HG03469 (cell line): ENCODE results near the gene C5orf22.
"Not testable (repeated sequence)": the region's sequence is repeated elsewhere in the genome, so short reads cannot be mapped to it uniquely, and the experiment has no call there.

ENCODE experiments used
- ATAC-seq: cut with Tn5 transposase; IDR thresholded peaks from one replicate; pipeline ENCODE4 v1.9.1; 2021; ENCODE audit warnings: mild to moderate bottlenecking, moderate library complexity, moderate number of reproducible peaks; ENCODE audit not compliant: unreplicated experiment

Gene C5orf22

DNA sequence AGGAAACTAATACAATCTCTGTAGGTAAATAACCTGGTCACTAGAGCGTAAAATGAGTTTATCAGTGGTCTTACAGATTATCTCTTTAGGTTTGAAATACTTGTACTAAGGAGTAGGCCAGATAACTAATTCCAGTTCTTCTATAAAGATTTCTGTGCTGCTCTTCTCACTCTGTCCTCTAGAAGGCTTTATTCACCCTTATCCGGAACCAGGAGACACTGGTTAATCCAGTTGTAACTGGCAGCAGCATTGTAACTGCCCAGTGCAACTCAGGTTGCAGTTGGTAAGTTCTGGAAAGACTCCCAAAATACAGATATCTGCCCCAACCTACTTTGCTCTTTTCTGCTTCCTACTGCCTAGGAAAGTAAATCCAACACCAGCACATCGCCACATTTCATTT lies 19.8 kb downstream of the C5orf22 start:
- ATAC-seq: no peak

GRCh38 chr5:31553863-31554262 lies 21.8 kb downstream of the C5orf22 start:
- ATAC-seq: no peak

DNA sequence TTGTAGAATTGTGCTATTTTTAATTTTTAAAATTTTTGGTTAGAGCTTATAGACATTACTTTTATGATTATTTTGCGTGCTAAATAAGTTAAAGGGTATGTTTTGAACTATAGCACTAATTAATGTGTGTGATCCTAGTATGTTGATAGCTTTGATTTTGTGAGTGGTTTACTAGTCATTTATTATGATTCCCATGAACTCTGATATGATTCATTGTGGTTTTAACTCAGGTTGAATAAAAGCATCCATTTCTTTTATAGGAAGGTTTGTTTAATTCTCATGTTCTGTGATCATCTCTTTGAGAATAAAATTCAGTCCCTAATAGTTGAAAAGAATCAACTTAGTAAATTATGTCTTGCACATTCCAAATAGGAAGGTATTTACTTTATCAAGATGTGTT lies 22.5 kb downstream of the C5orf22 start:
- no peak for ATAC-seq

DNA sequence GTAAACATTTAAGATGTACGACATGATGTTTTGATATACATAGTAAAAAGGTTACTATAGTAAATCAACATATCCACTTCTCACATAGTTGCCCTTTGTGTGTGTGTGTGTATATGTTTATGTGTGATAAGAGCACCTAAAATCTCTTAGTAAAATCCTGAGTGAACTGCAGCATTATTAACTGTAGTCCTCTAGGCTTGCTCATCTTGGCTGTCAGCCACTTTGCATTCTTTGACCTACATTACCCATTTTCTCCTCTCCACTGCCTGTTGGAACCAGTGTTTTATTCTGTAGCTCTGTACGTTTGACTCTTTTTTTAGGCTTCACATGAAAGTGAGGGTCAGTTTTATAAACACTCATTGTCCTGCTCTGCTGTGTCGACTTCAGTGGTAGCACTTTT lies 24.4 kb downstream of the C5orf22 start:
- ATAC-seq: no peak

- no peak for ATAC-seq
These were observed 27.8 kb downstream of the C5orf22 start for GRCh38 chr5:31559942-31560341.

DNA sequence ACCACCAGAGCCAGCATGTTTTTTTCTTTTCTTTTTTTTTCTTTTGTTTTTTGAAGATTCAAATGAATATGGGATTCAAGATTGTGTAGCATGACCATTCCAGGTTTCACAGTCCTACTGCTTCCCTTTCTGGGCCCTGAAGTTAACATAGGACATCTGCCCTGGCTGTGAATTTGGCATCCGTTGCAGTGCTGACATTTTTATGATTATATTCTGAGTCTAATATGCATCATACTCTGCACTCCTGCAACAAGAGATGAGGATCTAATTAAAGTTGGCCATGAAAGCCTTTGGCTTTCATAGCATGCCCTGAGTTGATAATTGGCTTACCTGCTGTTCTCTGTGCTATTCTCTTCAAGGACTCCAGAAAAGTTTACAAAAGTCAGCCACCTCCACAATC lies 29.8 kb downstream of the C5orf22 start:
- ATAC-seq: no peak

GRCh38 chr5:31563216-31563615 lies 31.1 kb downstream of the C5orf22 start:
- ATAC-seq: no peak

DNA sequence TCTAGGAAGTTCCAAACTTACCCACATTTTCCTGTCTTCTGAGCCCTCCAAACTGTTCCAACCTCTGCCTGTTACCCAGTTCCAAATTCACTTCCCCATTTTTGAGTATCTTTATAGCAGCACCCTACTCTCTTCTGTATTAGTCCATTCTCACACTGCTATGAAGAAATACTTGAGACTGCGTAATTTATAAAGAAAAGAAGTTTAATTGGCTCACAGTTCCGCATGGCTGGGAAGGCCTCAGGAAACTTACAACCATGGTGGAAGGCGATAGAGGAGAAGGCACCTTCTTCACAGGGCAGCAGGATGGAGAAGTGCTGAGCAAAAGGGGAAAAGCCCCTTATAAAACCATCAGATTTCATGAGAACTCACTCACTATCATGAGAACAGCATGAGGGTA lies 34.3 kb downstream of the C5orf22 start:
- ATAC-seq: not testable (repeated sequence)

DNA sequence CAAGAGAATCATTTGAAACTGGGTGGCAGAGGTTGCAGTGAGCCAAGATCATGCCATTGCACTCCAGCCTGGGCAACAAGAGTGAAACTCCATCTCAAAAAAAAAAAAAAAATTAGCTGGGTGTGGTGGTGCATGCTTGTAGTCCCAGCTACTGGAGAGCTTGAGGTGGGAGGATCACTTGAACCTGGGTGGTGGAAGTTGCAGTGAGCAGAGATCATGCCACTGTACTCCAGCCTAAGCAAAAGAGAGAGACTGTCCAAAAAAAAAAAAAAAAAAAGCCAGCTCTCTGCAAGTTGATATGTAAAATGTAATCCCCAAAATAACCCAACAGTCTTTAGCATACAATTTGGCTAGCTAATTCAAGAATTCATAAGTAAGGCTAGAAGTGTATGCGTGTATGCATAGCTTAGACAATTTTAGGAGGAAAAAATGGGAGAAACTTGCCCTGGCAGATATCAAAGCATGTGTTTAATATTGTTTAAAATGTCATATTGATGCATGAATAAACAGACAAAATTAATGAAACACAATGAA lies 36.3 kb downstream of the C5orf22 start:
- no peak for ATAC-seq

GRCh38 chr5:31569068-31569467 lies 37.0 kb downstream of the C5orf22 start:
- no peak for ATAC-seq

- peak; percentile 96 for ATAC-seq
These were observed 41.5 kb downstream of the C5orf22 start for GRCh38 chr5:31573494-31574142.

- no peak for ATAC-seq
These were observed 42.7 kb downstream of the C5orf22 start for GRCh38 chr5:31574772-31575171.

- no peak for ATAC-seq
These were observed 45.3 kb downstream of the C5orf22 start for GRCh38 chr5:31577438-31577837.

DNA sequence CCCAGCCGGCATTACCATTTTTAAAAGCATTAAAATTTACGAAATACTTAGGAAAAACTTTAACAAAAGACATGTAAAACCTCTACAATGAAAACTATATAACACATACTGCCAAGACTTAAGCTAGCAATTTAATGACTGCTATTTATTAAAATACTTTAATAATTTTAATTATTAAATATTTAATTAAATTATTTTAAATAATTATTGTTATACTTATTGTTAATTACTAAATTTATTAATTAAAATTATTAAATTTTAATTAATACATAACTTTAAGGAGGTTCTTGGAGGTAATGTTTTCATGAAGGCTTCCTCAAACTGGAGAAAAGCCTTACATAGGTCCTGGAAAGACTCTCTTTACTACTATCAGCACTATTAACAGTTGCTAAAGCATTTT lies 47.5 kb downstream of the C5orf22 start:
- no peak for ATAC-seq

DNA sequence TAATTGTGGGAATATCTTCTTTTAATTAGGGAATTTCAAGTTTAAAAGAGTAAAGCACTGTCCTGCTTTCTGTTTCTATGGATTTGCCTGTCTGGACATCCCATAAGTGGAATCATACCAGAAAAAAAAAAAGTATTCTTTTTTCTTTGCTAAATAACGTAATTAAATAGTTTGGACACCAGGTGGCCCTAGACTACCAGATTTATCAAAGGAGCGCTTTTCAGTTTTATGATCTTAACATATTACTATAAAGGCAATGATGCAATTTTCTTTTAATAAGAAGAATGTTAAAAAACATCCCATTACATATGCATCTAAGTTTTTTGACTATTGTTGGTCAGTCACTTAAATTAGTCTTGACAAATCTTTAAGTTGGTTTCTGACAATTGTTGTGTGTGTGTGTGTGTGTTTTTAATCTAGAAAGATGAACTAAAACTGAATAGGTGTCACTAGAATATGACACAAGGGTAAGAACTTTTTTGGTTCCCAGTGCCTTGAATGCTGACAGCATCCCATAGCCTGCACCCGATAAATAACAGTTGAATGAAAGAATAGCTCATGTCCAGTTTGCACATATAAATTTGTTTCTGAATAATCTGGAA lies 49.5 kb downstream of the C5orf22 start:
- no peak for ATAC-seq

- no peak for ATAC-seq
These were observed 51.0 kb downstream of the C5orf22 start for GRCh38 chr5:31583129-31583528.

GRCh38 chr5:31585166-31585894 lies 53.2 kb downstream of the C5orf22 start:
- ATAC-seq: no peak

- ATAC-seq: no peak
These were observed 53.8 kb downstream of the C5orf22 start for GRCh38 chr5:31585895-31586270.

DNA sequence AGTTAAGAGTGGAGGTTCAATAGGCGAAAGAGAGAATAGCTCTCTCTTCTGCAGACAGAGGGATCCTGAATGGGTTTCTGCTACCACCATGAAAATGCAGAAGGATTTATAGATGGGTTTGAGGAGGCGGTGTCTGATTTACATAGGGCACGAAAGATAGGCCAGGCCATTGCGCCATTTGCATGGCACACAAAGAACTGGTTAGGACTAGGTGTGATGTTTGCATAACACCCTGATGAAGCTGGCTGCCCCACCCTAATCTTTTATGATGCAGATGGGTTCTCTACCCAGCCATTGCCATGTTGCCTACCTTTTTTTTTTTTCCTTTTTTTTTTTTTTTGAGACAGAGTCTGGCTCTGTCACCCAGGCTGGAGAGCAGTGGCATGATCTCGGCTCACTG lies 55.4 kb downstream of the C5orf22 start:
- no peak for ATAC-seq

- no peak for ATAC-seq
These were observed 61.6 kb downstream of the C5orf22 start for GRCh38 chr5:31593665-31594064.

DNA sequence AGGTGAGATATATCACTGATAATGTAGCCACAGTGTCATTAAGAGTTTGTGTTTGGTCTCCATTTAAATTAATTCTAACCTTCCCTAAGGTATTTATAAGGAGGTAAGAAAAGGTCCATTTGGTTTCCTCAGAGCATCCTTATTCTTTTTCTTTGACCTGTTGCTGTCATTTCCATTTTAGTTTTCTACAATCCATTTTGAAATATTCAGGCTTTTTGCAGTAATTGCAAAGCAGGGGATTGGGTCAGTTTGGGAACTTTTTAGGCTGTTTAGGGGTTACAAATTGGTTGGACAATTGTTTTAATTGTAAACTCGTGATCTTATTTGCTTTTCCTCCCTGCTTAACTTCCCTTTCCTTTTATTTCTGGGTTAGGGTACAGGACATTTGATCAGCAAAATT lies 64.3 kb downstream of the C5orf22 start:
- no peak for ATAC-seq
